ENCODE measurements around the gene DONSON.

Gene DONSON

GRCh38 chr21:33531007-33531406, 57.5 kb downstream of the DONSON start:
- in situ Hi-C loops (cut with MboI; ENCODE audit: low sequenced_read_pairs, unreplicated experiment): no loop called here
- no peak for TF ChIP-seq CTCF (IDR thresholded peaks at IDR 0.05; ENCODE audit: borderline replicate concordance, control extremely low read depth, extremely low read depth, insufficient read depth, missing control alignments)
- no peak for DNase-seq (ENCODE audit: low spot score)
